ENCODE measurements around the gene PAK4. TPM values are rescaled to one million over a fixed set of nuclear protein-coding genes. Genes with fewer than 3 reads are reported as not detected.

PAK4 gene
- total and polyA plus RNA-seq, 3 donors from 2014 or later = 61.0 to 88.3 (median 84.3) TPM

GRCh38 chr19:39146091-39146490, 20.5 kb downstream of the PAK4 start:
- intact Hi-C loops (cut with DNase I; ENCODE audit: low total_unique reads) = no loop called here
- no peak for DNase-seq
- no peaks in the 10 kb centered on the region for H3K27me3 ChIP-seq
- WGBS, 2 donors = 100% methylated on average over 1 of the region's 1 CpG
- H3K36me3 ChIP-seq (ENCODE audit: low read depth, missing control alignments) = no peaks in the 10 kb centered on the region
- peak overlapping the region; percentile 50 to 55 for H3K27ac ChIP-seq
- peaks cover 27% of the 10 kb centered on the region for H3K4me1 ChIP-seq
- TF ChIP-seq, protein P1, sequence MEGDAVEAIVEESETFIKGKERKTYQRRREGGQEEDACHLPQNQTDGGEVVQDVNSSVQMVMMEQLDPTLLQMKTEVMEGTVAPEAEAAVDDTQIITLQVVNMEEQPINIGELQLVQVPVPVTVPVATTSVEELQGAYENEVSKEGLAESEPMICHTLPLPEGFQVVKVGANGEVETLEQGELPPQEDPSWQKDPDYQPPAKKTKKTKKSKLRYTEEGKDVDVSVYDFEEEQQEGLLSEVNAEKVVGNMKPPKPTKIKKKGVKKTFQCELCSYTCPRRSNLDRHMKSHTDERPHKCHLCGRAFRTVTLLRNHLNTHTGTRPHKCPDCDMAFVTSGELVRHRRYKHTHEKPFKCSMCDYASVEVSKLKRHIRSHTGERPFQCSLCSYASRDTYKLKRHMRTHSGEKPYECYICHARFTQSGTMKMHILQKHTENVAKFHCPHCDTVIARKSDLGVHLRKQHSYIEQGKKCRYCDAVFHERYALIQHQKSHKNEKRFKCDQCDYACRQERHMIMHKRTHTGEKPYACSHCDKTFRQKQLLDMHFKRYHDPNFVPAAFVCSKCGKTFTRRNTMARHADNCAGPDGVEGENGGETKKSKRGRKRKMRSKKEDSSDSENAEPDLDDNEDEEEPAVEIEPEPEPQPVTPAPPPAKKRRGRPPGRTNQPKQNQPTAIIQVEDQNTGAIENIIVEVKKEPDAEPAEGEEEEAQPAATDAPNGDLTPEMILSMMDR (IDR thresholded peaks at IDR 0.05) = no peak
- no peak for TF ChIP-seq POLR2A (IDR thresholded peaks at IDR 0.05)
- H3K9me3 ChIP-seq = no peaks in the 10 kb centered on the region
- H3K4me3 ChIP-seq = no peak overlapping the region

DNA sequence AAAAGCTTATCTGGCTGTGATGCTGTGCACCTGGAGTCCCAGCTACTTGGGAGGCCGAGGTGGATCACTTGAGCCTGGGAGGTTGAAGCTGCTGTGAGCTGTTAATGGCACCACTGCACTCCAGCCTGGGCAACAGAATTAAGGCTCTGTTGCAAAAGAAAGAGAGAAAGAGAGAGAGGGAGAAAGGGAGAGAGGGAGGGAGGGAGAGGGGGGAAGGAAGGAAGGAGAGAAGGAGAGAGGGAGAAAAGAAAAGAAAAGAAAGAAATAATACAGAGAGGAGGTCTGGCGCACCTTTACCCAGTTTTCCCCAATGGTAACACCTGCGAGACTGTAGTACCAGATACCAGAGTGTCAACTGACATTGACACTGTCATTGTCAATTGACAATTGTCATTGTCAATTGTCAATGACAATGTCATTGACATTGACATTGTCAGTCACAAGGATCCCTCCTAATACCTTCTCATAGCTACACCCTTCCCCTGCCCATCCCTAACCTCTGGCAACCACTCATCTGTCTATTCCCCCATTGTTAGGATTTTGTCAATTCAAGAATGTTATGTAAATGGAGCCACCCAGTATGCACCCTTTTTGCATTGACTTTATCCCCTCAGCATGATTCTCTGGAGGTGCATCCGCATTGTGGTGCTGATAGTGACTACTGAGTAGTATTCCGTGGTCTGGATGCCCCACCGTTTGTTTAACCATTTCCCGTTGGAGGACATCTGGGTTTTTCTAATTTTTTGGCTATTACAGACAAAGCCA, 21.3 kb downstream of the PAK4 start:
- DNase-seq = no peak
- Histone ChIP-seq H3K27me3 (no peaks in the 10 kb centered on the region), H3K36me3 (ENCODE audit: low read depth, missing control alignments) (no peaks in the 10 kb centered on the region), H3K4me3 (no peak overlapping the region), H3K27ac (peak overlapping the region; percentile 50 to 55), H3K9me3 (no peaks in the 10 kb centered on the region), H3K4me1 (peaks cover 27% of the 10 kb centered on the region)
- 86 to 89% methylated on average over 6 to 7 of the region's 7 CpGs for WGBS, 2 donors
- TF ChIP-seq, protein P1 (IDR thresholded peaks at IDR 0.05) = no peak
- no peak for TF ChIP-seq POLR2A (IDR thresholded peaks at IDR 0.05)
- intact Hi-C loops (cut with DNase I; ENCODE audit: low total_unique reads) = no loop called here

DNA sequence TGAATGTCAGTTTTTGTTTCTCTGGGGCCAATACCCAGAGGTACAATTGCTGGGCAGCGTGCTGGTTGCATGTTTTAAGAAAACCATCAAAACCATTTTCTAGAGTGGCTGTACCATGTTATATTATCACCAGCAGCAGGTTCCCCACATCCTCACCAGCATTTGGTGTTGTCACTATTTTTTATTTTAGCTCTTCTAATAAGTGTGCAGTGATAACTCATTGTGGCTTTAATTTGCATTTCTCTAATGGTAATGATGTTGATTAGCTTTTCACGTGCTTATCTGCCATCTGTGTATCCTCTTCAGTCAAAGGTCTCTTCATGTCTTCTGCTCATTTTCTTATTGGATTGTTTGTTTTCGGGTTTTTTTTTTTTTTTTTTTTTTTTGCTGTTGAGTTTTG, 21.9 kb downstream of the PAK4 start:
- intact Hi-C loops (cut with DNase I; ENCODE audit: low total_unique reads) = no loop called here
- TF ChIP-seq, protein P1 (IDR thresholded peaks at IDR 0.05) = no peak
- TF ChIP-seq POLR2A (IDR thresholded peaks at IDR 0.05) = no peak
- Histone ChIP-seq H3K4me1 (peaks cover 27% of the 10 kb centered on the region), H3K27ac (no peak overlapping the region), H3K4me3 (no peak overlapping the region), H3K27me3 (no peaks in the 10 kb centered on the region), H3K36me3 (ENCODE audit: low read depth, missing control alignments) (no peaks in the 10 kb centered on the region), H3K9me3 (no peaks in the 10 kb centered on the region)
- 83 to 86% methylated on average over 3 of the region's 3 CpGs for whole genome bisulfite sequencing, 2 donors
- no peak for DNase-seq

DNA sequence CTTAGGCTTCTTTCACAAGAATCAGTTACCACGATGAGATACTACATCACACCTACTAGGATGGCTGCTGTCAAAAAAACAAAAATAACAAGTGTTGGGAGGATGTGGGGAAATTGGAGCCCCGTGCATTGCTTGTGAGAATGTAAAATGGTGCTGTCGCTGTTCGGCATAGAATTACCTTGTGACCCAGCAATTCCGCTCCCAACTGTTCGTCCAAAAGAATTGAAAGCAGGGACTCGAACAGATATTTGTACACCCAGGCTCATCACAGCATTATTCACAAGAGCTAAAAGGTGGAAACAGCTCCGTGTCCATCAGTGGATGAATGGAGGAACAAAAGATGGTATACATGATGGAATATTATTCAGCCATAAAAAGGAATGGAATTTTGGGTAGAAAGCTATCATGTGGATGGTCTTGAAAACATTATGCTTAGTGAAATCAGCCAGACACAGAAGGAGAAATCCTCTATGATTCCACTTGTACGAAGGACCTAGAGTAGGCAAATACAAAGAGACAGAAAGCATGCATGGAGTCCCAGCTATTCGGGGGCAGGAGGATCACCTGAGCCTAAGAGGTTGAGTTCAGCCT, 23.4 kb downstream of the PAK4 start:
- intact Hi-C loops (cut with DNase I; ENCODE audit: low total_unique reads) = no loop called here
- Histone ChIP-seq H3K27me3 (no peaks in the 10 kb centered on the region), H3K9me3 (no peaks in the 10 kb centered on the region), H3K27ac (no peak overlapping the region), H3K36me3 (ENCODE audit: low read depth, missing control alignments) (no peaks in the 10 kb centered on the region), H3K4me1 (peaks cover 22% of the 10 kb centered on the region), H3K4me3 (no peak overlapping the region)
- DNase-seq = no peak
- WGBS, 2 donors = 96 to 98% methylated on average over 10 of the region's 10 CpGs
- TF ChIP-seq POLR2A (IDR thresholded peaks at IDR 0.05) = no peak
- TF ChIP-seq, protein P1 (IDR thresholded peaks at IDR 0.05) = no peak
